ENCODE results near the gene CYP4F12. TPM values are rescaled to one million over a fixed set of nuclear protein-coding genes. Genes with fewer than 3 reads are reported as not detected.

The CYP4F12 gene
- total RNA-seq, 1 experiment from 2014 or later: 3.8 TPM

DNA sequence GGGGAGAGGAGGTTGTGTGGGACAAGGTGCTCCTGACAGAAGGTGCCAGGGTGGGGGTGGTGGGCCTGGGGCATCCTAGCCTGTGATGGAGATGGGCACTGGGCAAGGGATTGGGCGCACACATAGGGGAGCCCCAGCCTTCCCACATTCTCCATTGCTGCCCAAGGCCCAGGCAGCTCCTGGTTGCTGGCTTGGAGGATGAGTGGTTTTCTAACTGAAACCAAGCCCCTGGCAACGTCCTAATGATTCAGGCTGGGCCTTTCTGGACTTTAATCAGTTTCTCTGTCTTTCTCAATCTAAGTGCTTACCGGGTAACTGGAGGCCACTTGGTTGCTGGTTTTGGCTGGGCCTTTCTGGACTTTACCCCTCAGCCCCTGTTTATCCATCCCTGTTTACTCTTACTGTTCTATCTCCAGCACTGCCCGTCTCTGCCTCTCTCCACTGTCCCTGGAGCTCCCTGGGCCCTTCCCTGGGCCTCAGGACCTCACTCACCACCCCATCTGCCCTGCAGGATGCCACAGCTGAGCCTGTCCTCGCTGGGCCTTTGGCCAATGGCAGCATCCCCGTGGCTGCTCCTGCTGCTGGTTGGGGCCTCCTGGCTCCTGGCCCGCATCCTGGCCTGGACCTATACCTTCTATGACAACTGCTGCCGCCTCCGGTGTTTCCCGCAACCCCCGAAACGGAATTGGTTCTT, 31.8 kb upstream of the CYP4F12 start:
- Mint-ChIP-seq H3K36me3 (ENCODE audit: insufficient read depth, unreplicated experiment) (peaks cover 15% of the 10 kb centered on the region), H3K4me1 (ENCODE audit: low read depth, unreplicated experiment) (peaks cover 34% of the 10 kb centered on the region), H3K4me3 (ENCODE audit: low read depth, unreplicated experiment) (peak overlapping the region; percentile 57), H3K27me3 (ENCODE audit: unreplicated experiment) (no peaks in the 10 kb centered on the region), H3K27ac (ENCODE audit: unreplicated experiment) (peak overlapping the region; percentile 93), H3K9me3 (ENCODE audit: low read depth, unreplicated experiment) (peaks cover 4% of the 10 kb centered on the region)
- intact Hi-C loops (cut with micrococcal nuclease; ENCODE audit: unreplicated experiment): no loop called here
- CTCF ChIA-PET: interaction anchor here (0.5 to 1.6 kb wide), 3 partner anchors 61 to 366 kb away, joined by 3 to 5 read pairs (median 3); no protein-coding TSS in a partner anchor
- DNase-seq: no peak
- TF ChIP-seq, protein P1, sequence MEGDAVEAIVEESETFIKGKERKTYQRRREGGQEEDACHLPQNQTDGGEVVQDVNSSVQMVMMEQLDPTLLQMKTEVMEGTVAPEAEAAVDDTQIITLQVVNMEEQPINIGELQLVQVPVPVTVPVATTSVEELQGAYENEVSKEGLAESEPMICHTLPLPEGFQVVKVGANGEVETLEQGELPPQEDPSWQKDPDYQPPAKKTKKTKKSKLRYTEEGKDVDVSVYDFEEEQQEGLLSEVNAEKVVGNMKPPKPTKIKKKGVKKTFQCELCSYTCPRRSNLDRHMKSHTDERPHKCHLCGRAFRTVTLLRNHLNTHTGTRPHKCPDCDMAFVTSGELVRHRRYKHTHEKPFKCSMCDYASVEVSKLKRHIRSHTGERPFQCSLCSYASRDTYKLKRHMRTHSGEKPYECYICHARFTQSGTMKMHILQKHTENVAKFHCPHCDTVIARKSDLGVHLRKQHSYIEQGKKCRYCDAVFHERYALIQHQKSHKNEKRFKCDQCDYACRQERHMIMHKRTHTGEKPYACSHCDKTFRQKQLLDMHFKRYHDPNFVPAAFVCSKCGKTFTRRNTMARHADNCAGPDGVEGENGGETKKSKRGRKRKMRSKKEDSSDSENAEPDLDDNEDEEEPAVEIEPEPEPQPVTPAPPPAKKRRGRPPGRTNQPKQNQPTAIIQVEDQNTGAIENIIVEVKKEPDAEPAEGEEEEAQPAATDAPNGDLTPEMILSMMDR (IDR thresholded peaks at IDR 0.05; ENCODE audit: unreplicated experiment): no peak
- BruUV-seq (replicated peaks): TSS peak; percentile 74

DNA sequence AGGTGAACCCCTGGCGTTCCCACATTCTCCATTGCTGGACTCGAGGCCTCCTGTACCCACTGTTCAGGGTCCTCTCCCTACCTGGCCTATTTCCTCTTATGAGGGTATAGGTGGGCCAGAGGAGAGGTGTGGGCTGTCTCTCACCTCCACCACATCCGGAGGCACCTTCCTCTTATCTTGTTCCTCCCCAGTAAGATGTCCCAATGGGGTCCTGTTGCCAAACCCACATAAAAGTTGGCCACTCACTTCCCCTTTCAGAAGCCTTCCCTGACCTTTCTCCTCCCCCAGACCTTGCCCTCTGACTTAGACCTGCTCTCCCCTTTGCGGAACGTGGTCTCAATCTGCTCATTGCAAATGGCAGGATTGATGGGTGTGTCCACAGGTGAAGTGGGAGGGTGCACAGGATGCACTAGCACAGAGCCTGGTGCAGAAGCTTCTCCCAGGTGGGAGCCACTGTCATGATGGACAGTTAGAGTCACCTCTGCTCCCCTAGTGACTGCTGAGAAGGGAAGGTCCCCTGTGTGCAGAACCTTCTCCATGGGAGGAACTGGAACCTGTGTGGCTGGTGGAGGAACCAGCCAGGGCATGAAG, 30.9 kb upstream of the CYP4F12 start:
- H3K27ac Mint-ChIP-seq (ENCODE audit: unreplicated experiment): peak overlapping the region; percentile 93
- TF ChIP-seq, protein P1 (IDR thresholded peaks at IDR 0.05; ENCODE audit: unreplicated experiment): no peak
- peaks cover 15% of the 10 kb centered on the region for H3K36me3 Mint-ChIP-seq (ENCODE audit: insufficient read depth, unreplicated experiment)
- no peak for DNase-seq
- no TSS peak for BruUV-seq (replicated peaks)
- intact Hi-C loops (cut with micrococcal nuclease; ENCODE audit: unreplicated experiment): no loop called here
- H3K9me3 Mint-ChIP-seq (ENCODE audit: low read depth, unreplicated experiment): peaks cover 4% of the 10 kb centered on the region
- peaks cover 34% of the 10 kb centered on the region for H3K4me1 Mint-ChIP-seq (ENCODE audit: low read depth, unreplicated experiment)
- CTCF ChIA-PET: no interaction called here
- H3K4me3 Mint-ChIP-seq (ENCODE audit: low read depth, unreplicated experiment): peak overlapping the region; percentile 57
- no peaks in the 10 kb centered on the region for H3K27me3 Mint-ChIP-seq (ENCODE audit: unreplicated experiment)

DNA sequence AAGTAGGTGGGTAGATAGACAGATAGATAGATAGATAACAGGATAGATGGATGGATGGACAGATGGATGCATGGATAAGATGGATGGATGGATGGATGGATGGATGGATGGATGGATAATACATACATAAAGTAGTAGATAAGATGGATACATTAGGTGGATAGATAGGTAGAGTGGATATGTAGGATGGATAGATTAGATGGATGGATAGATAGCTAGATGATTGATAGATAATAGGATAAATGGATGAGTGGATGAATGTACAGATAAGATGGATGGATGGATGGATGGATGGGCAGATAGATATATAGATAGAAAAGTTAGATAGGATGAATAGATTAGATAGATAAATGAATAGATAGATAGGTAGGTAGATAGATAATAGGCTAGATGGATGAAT, 30.1 kb upstream of the CYP4F12 start:
- CTCF ChIA-PET: no interaction called here
- peaks cover 4% of the 10 kb centered on the region for H3K9me3 Mint-ChIP-seq (ENCODE audit: low read depth, unreplicated experiment)
- DNase-seq: no peak
- H3K4me1 Mint-ChIP-seq (ENCODE audit: low read depth, unreplicated experiment): peaks cover 34% of the 10 kb centered on the region
- H3K36me3 Mint-ChIP-seq (ENCODE audit: insufficient read depth, unreplicated experiment): peaks cover 15% of the 10 kb centered on the region
- no peaks in the 10 kb centered on the region for H3K27me3 Mint-ChIP-seq (ENCODE audit: unreplicated experiment)
- H3K4me3 Mint-ChIP-seq (ENCODE audit: low read depth, unreplicated experiment): no peak overlapping the region
- TF ChIP-seq, protein P1 (IDR thresholded peaks at IDR 0.05; ENCODE audit: unreplicated experiment): no peak
- BruUV-seq (replicated peaks): no TSS peak
- intact Hi-C loops (cut with micrococcal nuclease; ENCODE audit: unreplicated experiment): no loop called here
- no peak overlapping the region for H3K27ac Mint-ChIP-seq (ENCODE audit: unreplicated experiment)

DNA sequence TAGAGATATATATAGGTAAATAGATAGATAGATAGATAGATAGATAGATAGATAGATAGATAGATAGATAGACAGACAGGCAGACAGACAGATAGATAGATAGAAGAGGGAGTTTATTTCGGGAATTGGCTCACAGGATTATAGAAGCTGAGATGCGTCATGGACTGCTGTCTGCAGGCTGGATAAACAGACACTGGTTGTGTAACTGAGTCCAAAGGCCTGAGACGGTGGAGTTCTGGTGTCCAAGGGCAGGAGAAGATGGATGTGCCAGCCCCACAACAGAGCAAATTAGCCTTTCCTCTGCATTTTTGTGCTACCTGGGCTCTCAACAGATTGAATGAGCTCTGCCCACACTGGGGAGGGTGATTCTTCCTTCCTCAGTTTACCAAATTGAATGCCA, 29.5 kb upstream of the CYP4F12 start:
- no peak overlapping the region for H3K27ac Mint-ChIP-seq (ENCODE audit: unreplicated experiment)
- H3K4me3 Mint-ChIP-seq (ENCODE audit: low read depth, unreplicated experiment): no peak overlapping the region
- TF ChIP-seq, protein P1 (IDR thresholded peaks at IDR 0.05; ENCODE audit: unreplicated experiment): no peak
- peaks cover 34% of the 10 kb centered on the region for H3K4me1 Mint-ChIP-seq (ENCODE audit: low read depth, unreplicated experiment)
- H3K9me3 Mint-ChIP-seq (ENCODE audit: low read depth, unreplicated experiment): peaks cover 4% of the 10 kb centered on the region
- CTCF ChIA-PET: no interaction called here
- H3K27me3 Mint-ChIP-seq (ENCODE audit: unreplicated experiment): no peaks in the 10 kb centered on the region
- peaks cover 15% of the 10 kb centered on the region for H3K36me3 Mint-ChIP-seq (ENCODE audit: insufficient read depth, unreplicated experiment)
- intact Hi-C loops (cut with micrococcal nuclease; ENCODE audit: unreplicated experiment): no loop called here
- no TSS peak for BruUV-seq (replicated peaks)
- DNase-seq: no peak

Data from Calu3 (cell line).